ENCODE results near the gene MEGF11. TPM values are rescaled to one million over a fixed set of nuclear protein-coding genes. Genes with fewer than 3 reads are reported as not detected.

The MEGF11 gene
- polyA plus RNA-seq, 1 of the 3 experiments (the other 2 are of a cell fraction): not detected

DNA sequence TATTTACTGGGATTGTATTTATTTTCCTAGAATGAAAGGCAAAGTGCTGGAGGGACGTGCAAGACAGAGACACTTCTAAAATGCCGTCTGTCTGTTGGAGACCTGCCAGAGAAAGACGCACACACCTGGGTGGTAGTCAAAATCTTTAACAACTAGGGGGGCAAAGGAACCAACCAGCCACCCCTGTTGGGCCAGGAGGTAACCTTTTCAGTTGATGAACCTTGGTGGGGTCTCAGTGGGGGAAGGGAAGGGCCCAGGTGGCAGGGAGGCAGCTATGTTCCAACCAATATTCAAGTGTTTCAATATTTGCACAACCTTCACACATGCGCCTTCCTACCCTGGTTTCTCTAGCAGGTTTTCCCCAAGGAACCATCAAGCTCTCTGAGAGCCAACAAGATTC is 99.0 kb downstream of the MEGF11 start:
- no peak overlapping the region for H3K4me3 ChIP-seq (ENCODE audit: low read depth in 2 of 2, low read length in 1 of 2)
- 59% methylated on average over 4 of the region's 4 CpGs for WGBS (ENCODE audit: low lambda C conversion rate)
- no peak overlapping the region for H3K4me2 ChIP-seq
- no peaks in the 10 kb centered on the region for H3K36me3 ChIP-seq (replicated peaks in 1 of 2; ENCODE audit: control insufficient read depth in 1 of 2, insufficient read depth in 2 of 2, low read length in 1 of 2)
- peaks cover 11% of the 10 kb centered on the region; the same call in 1 of the 2 replicates for H3K27me3 ChIP-seq (ENCODE audit: insufficient read depth)
- peaks cover 0 to 22% of the 10 kb centered on the region in 2 experiments; a peak in 1 of 4 replicates for H3K4me1 ChIP-seq (ENCODE audit: control insufficient read depth in 1 of 2, insufficient read depth in 2 of 2, low read depth in 1 of 2, low read length in 1 of 2)
- H3K79me2 ChIP-seq (ENCODE audit: insufficient read depth): no peaks in the 10 kb centered on the region
- H3F3A ChIP-seq (replicated peaks; ENCODE audit: insufficient read depth): no peaks in the 10 kb centered on the region
- H3K9me2 ChIP-seq: no peaks in the 10 kb centered on the region
- H2AFZ ChIP-seq (ENCODE audit: low read depth): no peak overlapping the region
- no peaks in the 10 kb centered on the region for H4K20me1 ChIP-seq (ENCODE audit: insufficient read depth)
- no peak overlapping the region for H3K27ac ChIP-seq (ENCODE audit: low read depth in 2 of 2, low read length in 1 of 2)
- TF ChIP-seq CTCF (IDR thresholded peaks at IDR 0.05) (no peak), TEAD4 (IDR thresholded peaks at IDR 0.05; ENCODE audit: borderline replicate concordance, insufficient read depth) (no peak), NFIC (IDR thresholded peaks at IDR 0.05; ENCODE audit: borderline replicate concordance) (no peak), IRF3 (IDR thresholded peaks at IDR 0.05; ENCODE audit: low read depth, low read length) (no peak), TCF12 (IDR thresholded peaks at IDR 0.05) (no peak), POLR2AphosphoS5 (IDR thresholded peaks at IDR 0.05; ENCODE audit: low read depth, low read length) (no peak), SIN3A (IDR thresholded peaks at IDR 0.05; ENCODE audit: borderline replicate concordance, low read depth, low read length) (no peak), REST (IDR thresholded peaks at IDR 0.05; ENCODE audit: low read depth, low read length) (no peak), FOSL2 (IDR thresholded peaks at IDR 0.05; ENCODE audit: borderline replicate concordance, low read depth) (no peak)
- TF ChIP-seq, protein P1, sequence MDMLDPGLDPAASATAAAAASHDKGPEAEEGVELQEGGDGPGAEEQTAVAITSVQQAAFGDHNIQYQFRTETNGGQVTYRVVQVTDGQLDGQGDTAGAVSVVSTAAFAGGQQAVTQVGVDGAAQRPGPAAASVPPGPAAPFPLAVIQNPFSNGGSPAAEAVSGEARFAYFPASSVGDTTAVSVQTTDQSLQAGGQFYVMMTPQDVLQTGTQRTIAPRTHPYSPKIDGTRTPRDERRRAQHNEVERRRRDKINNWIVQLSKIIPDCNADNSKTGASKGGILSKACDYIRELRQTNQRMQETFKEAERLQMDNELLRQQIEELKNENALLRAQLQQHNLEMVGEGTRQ (IDR thresholded peaks at IDR 0.05; ENCODE audit: borderline replicate concordance, low read depth, low read length): no peak
- ChIA-PET CTCF (interaction anchor here (0.7 to 1.6 kb wide), 2 partner anchors 22 to 134 kb away, joined by 3 to 5 read pairs; no protein-coding TSS in a partner anchor), POLR2A (no interaction called here)
- DNase-seq: no peak
- H3K9me3 ChIP-seq: no peaks in the 10 kb centered on the region
- H3K9ac ChIP-seq: no peak overlapping the region
